Upper lobe of left lung (tissue), 6 donors: ENCODE measurements around the gene GOSR2. TPM values are rescaled to one million over a fixed set of nuclear protein-coding genes. Genes with fewer than 3 reads are reported as not detected.

ENCODE experiments used
- ATAC-seq, 2 donors: fragments of 200-7000 bp; cut with Tn5 transposase; one replicate each; pipeline ENCODE4 v1.9.1; 2022; ENCODE audit warnings: mild to moderate bottlenecking in 2 of 2, moderate library complexity in 2 of 2; ENCODE audit not compliant: low FRiP score in 2 of 2
- DNase-seq, 2 donors: peaks; one replicate each; pipeline ENCODE4 v3.0.0-alpha.2; 2019 to 2020
- H3K27ac ChIP-seq, 4 donors: fragments of 200-600 bp; sonication (generic); one replicate each; pipeline ENCODE4 v1.5.1; 2016 to 2019
- H3K27me3 ChIP-seq, 4 donors: fragments of 200-600 bp; sonication (generic); one replicate each; pipeline ENCODE4 v1.5.1; 2017 to 2019
- H3K36me3 ChIP-seq, 4 donors: fragments of 200-600 bp; sonication (generic); one replicate each; pipeline ENCODE4 v1.5.1; 2016 to 2019
- H3K4me1 ChIP-seq, 4 donors: fragments of 200-600 bp; sonication (generic); one replicate each; pipeline ENCODE4 v1.5.1; 2018 to 2019
- H3K4me3 ChIP-seq, 4 donors: fragments of 200-600 bp; sonication (generic); one replicate each; pipeline ENCODE4 v1.5.1; 2017 to 2019; ENCODE audit warnings: mild to moderate bottlenecking in 2 of 4, moderate library complexity in 1 of 4
- H3K9me3 ChIP-seq, 4 donors: fragments of 200-600 bp; sonication (generic); one replicate each; pipeline ENCODE4 v1.5.1; 2018 to 2019
- CTCF ChIP-seq, 6 experiments: fragments of 450-650 bp in 4 of 6; fragments of 200-600 bp in 2 of 6; sonication (generic) in 2 of 6; IDR thresholded peaks; one replicate each; pipeline ENCODE4 v1.5.1; 2016 to 2019; ENCODE audit warnings: antibody characterized with exemption in 6 of 6
- EP300 ChIP-seq, 4 donors: sonication (generic); formaldehyde crosslinking; IDR thresholded peaks; one replicate each; pipeline ENCODE4 v1.5.1; 2017; ENCODE audit warnings: antibody characterized with exemption in 4 of 4, control low read depth in 2 of 4
- POLR2A ChIP-seq, 4 donors: fragments of 450-650 bp; IDR thresholded peaks; one replicate each; pipeline ENCODE4 v1.5.1; 2016 to 2017; ENCODE audit warnings: antibody characterized with exemption in 4 of 4, mild to moderate bottlenecking in 2 of 4
- POLR2AphosphoS5 ChIP-seq, 2 donors: sonication (generic); formaldehyde crosslinking; IDR thresholded peaks; one replicate each; pipeline ENCODE4 v1.5.1; 2017; ENCODE audit warnings: antibody characterized with exemption in 2 of 2
- WGBS, 2 donors: methylation state at CpG; one replicate each; pipeline ENCODE4 v1.1.5; 2017 to 2018; 5-methylcytosine and 5-hydroxymethylcytosine counted together
- total RNA-seq, 6 donors: library from RNA; depleted of rRNA in 4 of 6; stranded (reverse); fragments of >200 nt in 4 of 6; gene quantifications; one replicate each; pipeline versions ENCODE4 v1.1.0 to v1.2.1, GENCODE V29; 2016 to 2021
- donor health status: DM: no; HTN: no; CAD: no; lungs with moderate emphysema.
- donor health status: DM: no; HTN: yes; CAD: no; lungs with severe emphysema.

The GOSR2 gene
- total RNA-seq, 6 donors from 2014 or later: 40.3 to 79.6 (median 50.8) TPM

GRCh38 chr17:46885415-46886309 lies 37.3 kb upstream of the GOSR2 start:
- H3K36me3 ChIP-seq: no peaks in the 10 kb centered on the region
- H3K9me3 ChIP-seq: no peaks in the 10 kb centered on the region
- TF ChIP-seq POLR2A (IDR thresholded peaks at IDR 0.05) (no peak), EP300 (IDR thresholded peaks at IDR 0.05) (no peak), POLR2AphosphoS5 (IDR thresholded peaks at IDR 0.05) (no peak), CTCF (IDR thresholded peaks at IDR 0.05) (no peak)
- no peak for DNase-seq
- H3K4me3 ChIP-seq: no peak overlapping the region
- 73 to 75% methylated on average over 10 of the region's 10 CpGs for WGBS, 2 donors
- peak in 1 of 2 donors; percentile 11 for ATAC-seq
- no peaks in the 10 kb centered on the region for H3K27me3 ChIP-seq
- H3K27ac ChIP-seq: no peak overlapping the region
- peaks cover 0 to 4% (median 0%) of the 10 kb centered on the region in 4 donors for H3K4me1 ChIP-seq

- TF ChIP-seq POLR2A (IDR thresholded peaks at IDR 0.05): no peak
- TF ChIP-seq EP300 (IDR thresholded peaks at IDR 0.05): no peak
- no peak for TF ChIP-seq POLR2AphosphoS5 (IDR thresholded peaks at IDR 0.05)
- no peak for TF ChIP-seq CTCF (IDR thresholded peaks at IDR 0.05)
- no peak for ATAC-seq
- no peaks in the 10 kb centered on the region for H3K27me3 ChIP-seq
- no peak overlapping the region for H3K27ac ChIP-seq
- H3K4me1 ChIP-seq: peaks cover 0 to 5% (median 0%) of the 10 kb centered on the region in 4 donors
- H3K9me3 ChIP-seq: no peaks in the 10 kb centered on the region
- 91 to 100% methylated on average over 1 of the region's 1 CpG for WGBS, 2 donors
- DNase-seq: no peak
- no peak overlapping the region for H3K4me3 ChIP-seq
- no peaks in the 10 kb centered on the region for H3K36me3 ChIP-seq
Measured at GRCh38 chr17:46886310-46886663, 36.7 kb upstream of the GOSR2 start.

GRCh38 chr17:46887717-46888116 lies 35.2 kb upstream of the GOSR2 start:
- H3K36me3 ChIP-seq: no peaks in the 10 kb centered on the region
- no peak overlapping the region for H3K27ac ChIP-seq
- TF ChIP-seq CTCF (IDR thresholded peaks at IDR 0.05) (no peak), EP300 (IDR thresholded peaks at IDR 0.05) (no peak), POLR2AphosphoS5 (IDR thresholded peaks at IDR 0.05) (no peak), POLR2A (IDR thresholded peaks at IDR 0.05) (no peak)
- H3K27me3 ChIP-seq: no peaks in the 10 kb centered on the region
- no peak overlapping the region for H3K4me3 ChIP-seq
- DNase-seq (no peak), ATAC-seq (no peak)
- no peaks in the 10 kb centered on the region for H3K9me3 ChIP-seq
- peaks cover 0 to 5% (median 0%) of the 10 kb centered on the region in 4 donors for H3K4me1 ChIP-seq
- WGBS, 2 donors: 92 to 98% methylated on average over 3 of the region's 3 CpGs

- Histone ChIP-seq H3K27me3 (no peaks in the 10 kb centered on the region), H3K4me1 (peaks cover 0 to 5% (median 0%) of the 10 kb centered on the region in 4 donors), H3K27ac (no peak overlapping the region), H3K4me3 (no peak overlapping the region), H3K9me3 (no peaks in the 10 kb centered on the region), H3K36me3 (no peaks in the 10 kb centered on the region)
- 82 to 83% methylated on average over 1 of the region's 1 CpG for WGBS, 2 donors
- TF ChIP-seq POLR2AphosphoS5 (IDR thresholded peaks at IDR 0.05): no peak
- TF ChIP-seq EP300 (IDR thresholded peaks at IDR 0.05): no peak
- DNase-seq (no peak), ATAC-seq (no peak)
Measured at GRCh38 chr17:46888727-46889126, 34.2 kb upstream of the GOSR2 start.

GRCh38 chr17:46889519-46889918 lies 33.4 kb upstream of the GOSR2 start:
- no peak for ATAC-seq
- WGBS, 2 donors: 73 to 81% methylated on average over 4 of the region's 4 CpGs

More at GRCh38 chr17:46889519-46889918, 33.4 kb upstream of the GOSR2 start:
- no peak overlapping the region for H3K4me3 ChIP-seq
- DNase-seq: no peak
- peaks cover 0 to 5% (median 0%) of the 10 kb centered on the region in 4 donors for H3K4me1 ChIP-seq
- no peaks in the 10 kb centered on the region for H3K9me3 ChIP-seq
- H3K36me3 ChIP-seq: no peaks in the 10 kb centered on the region
- H3K27me3 ChIP-seq: no peaks in the 10 kb centered on the region
- TF ChIP-seq CTCF (IDR thresholded peaks at IDR 0.05) (no peak), POLR2A (IDR thresholded peaks at IDR 0.05) (no peak), EP300 (IDR thresholded peaks at IDR 0.05) (no peak), POLR2AphosphoS5 (IDR thresholded peaks at IDR 0.05) (no peak)
- H3K27ac ChIP-seq: no peak overlapping the region
